GM18519 (cell line): Measurements from ENCODE around the gene HES4.

Experiments used
- ATAC-seq: cut with Tn5 transposase; IDR thresholded peaks from one replicate; pipeline ENCODE4 v1.9.1; 2021; ENCODE audit warnings: mild to moderate bottlenecking, moderate library complexity; ENCODE audit not compliant: unreplicated experiment, low FRiP score

HES4 gene, protein sequence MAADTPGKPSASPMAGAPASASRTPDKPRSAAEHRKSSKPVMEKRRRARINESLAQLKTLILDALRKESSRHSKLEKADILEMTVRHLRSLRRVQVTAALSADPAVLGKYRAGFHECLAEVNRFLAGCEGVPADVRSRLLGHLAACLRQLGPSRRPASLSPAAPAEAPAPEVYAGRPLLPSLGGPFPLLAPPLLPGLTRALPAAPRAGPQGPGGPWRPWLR

DNA sequence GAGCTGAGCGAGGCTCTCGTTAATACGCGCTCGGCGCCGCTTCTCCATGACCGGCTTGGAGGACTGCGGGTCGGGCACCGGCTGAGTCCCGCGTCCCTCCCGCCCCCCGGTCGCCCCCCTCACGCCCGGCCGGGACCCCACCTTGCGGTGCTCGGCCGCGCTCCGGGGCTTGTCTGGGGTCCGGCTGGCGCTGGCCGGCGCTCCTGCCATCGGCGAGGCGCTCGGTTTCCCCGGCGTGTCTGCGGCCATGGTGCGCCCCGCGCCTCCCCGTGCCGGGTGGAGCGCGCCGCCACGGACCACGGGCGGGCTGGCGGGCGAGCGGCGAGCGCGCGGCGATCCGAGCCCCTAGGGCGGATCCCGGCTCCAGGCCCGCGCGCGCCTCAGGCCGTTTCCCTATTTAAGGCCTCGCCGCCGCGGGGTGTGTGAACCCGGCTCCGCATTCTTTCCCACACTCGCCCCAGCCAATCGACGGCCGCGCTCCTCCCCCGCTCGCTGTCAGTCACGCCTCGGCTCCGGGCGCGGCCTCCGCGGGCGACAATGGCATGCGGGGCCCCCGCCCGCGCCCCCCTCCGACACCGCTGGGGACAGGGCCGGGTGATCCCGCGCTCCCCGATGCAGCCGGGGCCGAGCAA, at the start of gene HES4:
Gene HES4, minus strand, starts transcription at position 373 of the 632 bp plus-strand sequence. Its CDS starts 124 bp downstream, at position 249.
- ATAC-seq, result no peak

DNA sequence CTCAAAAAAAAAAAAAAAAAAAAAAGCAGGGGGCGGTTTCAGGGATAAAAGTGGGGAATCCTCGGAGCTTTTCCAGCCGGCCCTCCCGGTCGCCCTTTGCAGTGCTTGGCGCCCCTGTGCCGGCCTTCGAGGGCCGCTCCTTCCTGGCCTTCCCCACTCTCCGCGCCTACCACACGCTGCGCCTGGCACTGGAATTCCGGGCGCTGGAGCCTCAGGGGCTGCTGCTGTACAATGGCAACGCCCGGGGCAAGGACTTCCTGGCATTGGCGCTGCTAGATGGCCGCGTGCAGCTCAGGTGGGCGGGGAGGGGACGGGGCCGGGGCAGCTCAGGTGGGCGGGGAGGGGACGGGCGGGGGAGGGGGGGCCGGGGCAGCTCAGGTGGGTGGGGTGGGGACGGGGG, 48.9 kb upstream of the HES4 start:
- no peak for ATAC-seq

DNA sequence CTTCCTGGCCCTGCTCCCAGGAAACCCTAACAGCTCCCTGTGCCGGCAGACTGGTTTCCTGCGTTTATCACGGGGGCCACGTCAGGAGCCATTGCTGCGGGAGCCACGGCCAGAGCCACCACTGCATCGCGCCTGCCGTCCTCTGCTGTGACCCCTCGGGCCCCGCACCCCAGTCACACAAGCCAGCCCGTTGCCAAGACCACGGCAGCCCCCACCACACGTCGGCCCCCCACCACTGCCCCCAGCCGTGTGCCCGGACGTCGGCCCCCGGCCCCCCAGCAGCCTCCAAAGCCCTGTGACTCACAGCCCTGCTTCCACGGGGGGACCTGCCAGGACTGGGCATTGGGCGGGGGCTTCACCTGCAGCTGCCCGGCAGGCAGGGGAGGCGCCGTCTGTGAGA, 48.1 kb upstream of the HES4 start:
- ATAC-seq, result no peak

DNA sequence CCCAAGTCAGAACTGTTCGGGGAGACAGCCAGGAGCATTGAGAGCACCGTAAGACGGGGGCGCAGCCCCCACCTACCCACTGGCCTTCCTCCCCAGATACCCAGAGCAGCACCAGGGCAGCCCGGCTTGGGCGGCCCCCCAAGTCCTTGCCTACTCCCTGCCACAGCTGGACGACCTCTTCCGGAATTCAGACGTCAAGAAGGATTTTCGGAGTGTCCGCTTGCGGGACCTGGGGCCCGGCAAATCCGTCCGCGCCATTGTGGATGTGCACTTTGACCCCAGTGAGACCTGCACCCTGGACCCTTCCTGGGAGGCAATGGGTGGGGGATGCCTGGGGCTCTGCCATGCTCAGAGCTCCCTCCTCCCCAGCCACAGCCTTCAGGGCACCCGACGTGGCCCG, 47.5 kb upstream of the HES4 start:
- ATAC-seq, result no peak

DNA sequence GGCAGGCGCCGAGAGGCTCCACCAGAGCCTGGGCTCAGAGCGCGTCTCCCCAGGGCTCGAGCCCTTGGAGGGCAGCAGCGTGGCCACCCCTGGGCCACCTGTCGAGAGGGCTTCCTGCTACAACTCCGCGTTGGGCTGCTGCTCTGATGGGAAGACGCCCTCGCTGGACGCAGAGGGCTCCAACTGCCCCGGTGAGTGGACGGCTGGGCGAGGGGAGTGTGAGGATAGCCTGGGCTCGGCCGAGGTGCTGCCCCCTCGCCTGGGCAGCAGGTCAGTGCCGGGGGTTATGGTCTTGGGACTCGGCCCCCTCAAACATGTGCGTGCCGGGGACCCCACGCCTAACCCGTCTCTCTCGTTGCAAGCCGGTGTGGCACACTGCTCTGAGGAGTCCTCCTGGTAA, 46.9 kb upstream of the HES4 start:
- ATAC-seq, result no peak

DNA sequence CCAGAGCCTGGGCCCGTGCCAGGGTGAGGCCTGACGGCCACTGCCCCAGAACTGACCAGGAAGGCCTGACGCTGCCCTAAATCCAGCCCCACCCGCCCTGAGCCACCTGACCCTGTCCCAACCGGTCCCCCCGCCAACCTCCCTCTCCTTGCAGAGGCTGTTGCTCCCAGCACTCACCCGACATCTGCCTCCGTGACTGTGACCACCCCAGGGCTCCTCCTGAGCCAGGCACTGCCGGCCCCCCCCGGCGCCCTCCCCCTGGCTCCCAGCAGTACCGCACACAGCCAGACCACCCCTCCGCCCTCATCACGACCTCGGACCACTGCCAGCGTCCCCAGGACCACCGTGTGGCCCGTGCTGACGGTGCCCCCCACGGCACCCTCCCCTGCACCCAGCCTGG, 46.3 kb upstream of the HES4 start:
- no peak for ATAC-seq

DNA sequence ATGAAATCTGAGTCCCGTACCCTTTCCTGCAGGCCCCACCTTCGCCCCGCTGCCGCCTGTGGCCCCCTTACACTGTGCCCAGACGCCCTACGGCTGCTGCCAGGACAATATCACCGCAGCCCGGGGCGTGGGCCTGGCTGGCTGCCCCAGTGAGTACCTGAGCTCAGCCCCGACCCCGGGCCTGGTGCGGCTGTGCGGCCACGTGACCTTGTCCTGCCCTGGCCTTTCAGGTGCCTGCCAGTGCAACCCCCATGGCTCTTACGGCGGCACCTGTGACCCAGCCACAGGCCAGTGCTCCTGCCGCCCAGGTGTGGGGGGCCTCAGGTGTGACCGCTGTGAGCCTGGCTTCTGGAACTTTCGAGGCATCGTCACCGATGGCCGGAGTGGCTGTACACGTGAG, 45.2 kb upstream of the HES4 start:
- ATAC-seq, result no peak

DNA sequence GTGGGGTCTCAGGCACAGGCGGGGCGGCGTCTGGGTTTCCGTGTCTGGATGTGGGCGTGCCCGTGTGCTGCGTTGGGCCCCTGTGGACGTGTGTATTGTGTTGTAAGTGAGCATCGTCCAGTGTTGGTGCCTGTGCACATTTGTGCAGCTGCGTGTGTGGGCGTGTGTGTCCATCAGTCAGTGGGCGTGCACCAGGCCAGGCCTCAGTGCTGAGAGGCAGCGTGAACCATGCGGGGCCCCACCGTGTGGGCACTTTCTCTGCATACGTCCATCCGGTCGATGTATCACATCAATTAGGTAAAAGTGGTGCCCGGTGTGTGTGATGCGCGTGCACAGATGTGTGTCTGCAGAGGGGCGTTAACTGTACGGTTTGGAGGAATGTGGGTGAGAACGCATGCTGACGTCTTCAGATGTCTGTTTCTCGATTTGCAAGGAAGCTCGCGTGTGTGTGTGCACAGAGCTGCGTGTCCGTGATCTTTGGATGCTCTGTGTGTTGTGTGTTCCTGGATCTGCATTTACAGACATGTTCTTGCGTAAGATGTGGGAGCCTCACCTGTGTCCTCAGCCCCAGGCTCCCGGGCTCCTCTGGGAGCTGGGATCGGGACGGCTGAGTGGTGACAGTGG, 44.7 kb upstream of the HES4 start:
- no peak for ATAC-seq

DNA sequence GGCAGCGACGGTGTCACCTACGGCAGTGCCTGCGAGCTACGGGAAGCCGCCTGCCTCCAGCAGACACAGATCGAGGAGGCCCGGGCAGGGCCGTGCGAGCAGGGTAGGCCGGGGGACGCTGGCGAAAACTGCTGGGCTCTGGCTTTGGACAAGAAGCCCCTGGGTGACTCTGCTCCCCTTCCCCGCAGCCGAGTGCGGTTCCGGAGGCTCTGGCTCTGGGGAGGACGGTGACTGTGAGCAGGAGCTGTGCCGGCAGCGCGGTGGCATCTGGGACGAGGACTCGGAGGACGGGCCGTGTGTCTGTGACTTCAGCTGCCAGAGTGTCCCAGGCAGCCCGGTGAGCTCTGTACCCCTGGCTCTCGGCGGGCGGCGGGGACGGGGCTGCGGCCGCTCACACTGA, 44.0 kb upstream of the HES4 start:
- ATAC-seq, result no peak

DNA sequence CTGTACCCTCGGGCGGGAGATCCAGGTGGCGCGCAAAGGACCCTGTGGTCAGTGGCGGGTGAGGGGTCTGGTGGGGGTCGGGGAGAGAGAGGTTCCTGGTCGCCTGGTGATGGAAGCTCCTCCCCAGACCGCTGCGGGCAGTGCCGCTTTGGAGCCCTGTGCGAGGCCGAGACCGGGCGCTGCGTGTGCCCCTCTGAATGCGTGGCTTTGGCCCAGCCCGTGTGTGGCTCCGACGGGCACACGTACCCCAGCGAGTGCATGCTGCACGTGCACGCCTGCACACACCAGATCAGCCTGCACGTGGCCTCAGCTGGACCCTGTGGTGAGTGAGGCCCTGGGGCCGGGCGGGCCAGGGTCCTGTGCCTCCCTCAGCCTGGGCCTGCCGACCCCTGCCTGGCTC, 43.5 kb upstream of the HES4 start:
- ATAC-seq, result no peak

DNA sequence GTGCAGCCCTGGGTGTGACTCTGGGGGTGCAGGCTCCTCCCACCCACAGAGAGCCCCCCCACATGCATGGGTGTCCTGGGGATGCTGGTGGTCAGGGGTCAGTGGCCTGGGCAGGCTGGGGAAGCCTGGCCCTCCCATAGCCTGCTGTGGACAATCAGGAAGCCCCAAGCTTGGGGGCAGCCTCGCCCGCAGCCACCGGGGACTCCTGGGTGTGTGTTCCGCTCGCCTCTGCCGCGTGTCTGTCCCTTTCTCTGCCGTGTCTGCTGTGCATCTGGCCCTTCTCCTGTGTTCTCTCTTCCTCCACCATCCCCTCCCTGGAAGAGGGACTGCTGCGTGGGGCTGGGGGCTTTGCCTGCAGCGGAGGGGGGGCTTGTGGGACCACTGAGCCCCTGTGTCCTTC, 42.9 kb upstream of the HES4 start:
- no peak for ATAC-seq

DNA sequence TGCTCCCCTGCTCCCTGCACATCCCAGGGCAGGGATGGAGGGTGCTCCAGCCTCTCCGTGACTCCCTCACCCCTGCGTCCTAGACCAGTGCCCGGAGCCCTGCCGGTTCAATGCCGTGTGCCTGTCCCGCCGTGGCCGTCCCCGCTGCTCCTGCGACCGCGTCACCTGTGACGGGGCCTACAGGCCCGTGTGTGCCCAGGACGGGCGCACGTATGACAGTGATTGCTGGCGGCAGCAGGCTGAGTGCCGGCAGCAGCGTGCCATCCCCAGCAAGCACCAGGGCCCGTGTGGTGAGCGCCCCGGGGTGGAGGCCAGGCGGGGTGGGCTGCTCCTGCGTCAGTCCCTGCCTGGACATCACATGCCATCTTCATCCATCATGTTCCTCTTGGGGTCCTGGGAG, 42.0 kb upstream of the HES4 start:
- ATAC-seq, result no peak

DNA sequence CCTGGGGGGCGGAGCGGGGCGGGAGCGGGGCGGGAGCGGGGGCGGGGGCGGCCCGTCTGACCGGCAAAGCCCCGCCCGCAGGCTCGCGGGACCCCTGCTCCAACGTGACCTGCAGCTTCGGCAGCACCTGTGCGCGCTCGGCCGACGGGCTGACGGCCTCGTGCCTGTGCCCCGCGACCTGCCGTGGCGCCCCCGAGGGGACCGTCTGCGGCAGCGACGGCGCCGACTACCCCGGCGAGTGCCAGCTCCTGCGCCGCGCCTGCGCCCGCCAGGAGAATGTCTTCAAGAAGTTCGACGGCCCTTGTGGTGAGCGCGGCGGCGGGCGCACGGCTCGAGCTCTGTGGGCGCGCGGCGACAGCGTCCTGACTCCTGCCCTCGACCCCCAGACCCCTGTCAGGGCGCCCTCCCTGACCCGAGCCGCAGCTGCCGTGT, 41.2 kb upstream of the HES4 start:
- no peak for ATAC-seq

DNA sequence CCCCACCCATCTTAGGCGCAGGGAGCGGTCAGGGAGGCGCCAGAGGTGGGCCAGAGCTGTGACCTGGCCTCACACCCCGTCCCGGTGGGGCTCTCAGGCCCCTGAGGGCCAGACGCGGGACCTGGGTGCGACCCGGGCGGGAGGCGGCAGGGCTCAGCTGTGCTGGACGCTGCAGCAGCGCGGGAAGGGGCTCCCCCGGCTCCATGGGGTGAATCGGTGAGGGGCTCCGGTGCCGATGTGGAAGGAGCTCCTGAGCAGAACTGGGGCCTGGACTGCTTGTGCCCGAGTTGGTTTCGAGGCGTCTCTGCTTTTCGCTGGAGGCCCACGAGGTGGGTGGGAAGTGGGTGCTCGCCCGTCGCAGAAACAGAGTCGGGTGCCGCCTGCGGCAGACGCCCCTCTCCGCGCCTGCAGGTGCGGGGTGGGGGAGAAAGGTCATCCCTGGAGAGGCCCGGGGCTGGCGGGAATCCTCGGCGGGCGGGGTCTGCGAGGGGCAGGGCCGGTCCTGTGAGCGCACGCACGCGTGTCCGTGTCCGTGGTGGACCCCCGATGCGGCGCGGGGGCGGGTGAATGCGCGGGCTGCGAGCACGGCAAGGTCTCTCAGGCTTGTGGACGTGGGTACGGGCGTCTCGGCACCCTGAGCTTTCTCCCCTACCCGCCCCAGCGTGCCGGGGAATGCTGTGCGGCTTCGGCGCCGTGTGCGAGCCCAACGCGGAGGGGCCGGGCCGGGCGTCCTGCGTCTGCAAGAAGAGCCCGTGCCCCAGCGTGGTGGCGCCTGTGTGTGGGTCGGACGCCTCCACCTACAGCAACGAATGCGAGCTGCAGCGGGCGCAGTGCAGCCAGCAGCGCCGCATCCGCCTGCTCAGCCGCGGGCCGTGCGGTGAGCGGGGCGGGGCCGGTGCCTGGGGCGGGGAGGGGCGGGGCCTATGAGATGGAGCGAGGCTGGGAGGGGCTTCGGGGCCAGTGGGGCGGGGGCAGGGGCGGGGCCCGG, 40.4 kb upstream of the HES4 start:
- no peak for ATAC-seq

DNA sequence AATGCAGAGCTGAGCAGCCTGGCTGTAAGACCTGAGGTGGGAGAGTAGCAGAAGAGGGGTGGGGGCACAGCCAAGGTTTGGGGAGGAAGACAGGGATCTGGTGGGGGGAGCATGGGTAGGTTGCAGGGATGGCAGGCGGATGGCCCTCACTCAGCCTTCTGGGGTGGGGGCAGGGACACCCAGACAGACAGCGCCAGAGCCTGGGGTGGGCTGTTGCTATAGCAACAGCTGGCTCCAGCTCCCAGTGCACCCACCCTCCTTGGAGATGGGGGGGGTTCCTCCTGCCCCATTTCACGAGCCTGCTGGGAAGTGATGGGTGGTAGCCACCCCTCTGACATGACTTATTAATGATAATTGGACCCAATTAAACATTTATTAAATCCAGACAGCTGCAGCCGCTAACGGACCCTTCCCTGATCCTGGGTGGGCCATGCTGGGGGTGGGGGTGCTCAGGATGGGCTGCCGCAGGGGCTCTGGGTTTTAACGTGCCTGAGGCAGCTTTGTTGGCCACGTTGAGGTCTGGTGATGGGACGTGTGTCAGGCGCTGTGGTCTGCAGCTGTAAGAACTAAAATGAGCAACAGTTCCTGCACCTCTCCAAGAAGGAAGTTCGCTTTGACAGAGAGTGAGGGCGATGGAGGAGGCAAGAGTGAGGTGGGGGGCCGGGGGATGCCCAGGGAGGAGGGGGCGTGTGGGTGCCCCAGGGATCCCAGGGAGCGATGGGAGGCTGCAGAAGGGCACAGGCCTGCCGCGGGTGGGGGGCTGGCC, 39.4 kb upstream of the HES4 start:
- no peak for ATAC-seq

DNA sequence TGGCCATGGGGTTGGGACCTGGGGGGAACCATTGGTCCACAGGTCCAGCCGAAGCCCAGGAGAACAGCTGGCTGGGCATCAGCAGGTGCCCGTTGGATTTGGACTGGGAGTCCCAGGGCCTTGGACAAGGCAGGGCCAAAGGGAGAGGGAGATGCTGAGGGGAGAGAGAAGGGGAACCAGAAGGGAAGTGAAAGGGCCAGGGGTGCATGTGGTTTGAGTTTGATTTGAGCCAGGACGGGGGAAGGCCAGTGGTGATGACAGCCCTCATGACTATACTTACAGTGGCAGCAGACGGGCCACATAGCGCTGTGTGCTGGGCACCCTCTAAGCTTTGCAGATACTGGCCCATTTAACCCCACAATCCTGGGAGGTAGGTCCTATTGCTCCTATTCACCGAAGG, 38.8 kb upstream of the HES4 start:
- ATAC-seq, result no peak

DNA sequence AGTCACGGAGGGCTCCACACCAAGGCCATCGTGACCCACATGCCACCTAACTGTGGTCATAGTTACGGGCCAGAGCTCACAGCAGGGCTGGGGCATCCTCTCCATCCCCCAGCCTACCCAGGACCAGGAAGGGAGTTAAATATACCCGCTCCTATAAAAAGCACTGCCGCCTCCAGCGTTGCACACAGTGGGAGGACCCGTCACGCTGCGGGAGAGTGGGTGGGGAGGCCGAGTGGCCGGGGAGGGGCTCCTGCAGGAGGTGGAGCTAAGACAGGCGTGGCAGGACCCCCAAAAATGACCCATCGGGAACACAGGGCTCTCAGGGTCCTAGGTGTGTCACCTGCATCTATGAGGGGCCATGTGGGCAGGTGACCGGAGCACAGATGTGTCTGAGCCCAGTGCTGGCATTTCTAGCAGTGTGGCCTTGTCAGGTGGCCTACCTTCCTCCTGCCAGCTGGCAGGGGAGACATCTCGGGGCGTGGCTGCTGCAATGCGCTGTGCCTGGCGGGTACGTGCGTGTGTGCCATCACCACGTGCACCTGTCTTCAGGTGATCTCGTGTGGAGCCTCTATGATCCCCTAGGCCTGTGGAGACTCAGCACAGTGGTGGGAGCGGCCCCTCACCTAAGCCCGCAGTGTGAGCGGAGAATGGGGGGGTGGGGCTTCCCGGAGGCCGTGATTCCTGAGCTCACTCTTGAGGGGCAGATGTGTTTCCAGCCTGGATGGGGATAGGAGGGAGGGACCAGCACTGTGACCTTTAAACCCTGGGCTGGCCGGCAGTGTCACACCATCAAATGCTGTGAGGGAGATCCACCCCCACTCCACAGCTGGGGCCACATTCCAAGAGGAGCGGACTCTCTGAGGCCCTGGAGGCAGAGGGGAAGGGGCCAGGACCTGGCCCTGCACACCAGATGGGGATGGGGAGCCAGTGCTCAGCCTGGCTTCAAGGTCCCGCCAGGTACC, 37.8 kb upstream of the HES4 start:
- no peak for ATAC-seq

DNA sequence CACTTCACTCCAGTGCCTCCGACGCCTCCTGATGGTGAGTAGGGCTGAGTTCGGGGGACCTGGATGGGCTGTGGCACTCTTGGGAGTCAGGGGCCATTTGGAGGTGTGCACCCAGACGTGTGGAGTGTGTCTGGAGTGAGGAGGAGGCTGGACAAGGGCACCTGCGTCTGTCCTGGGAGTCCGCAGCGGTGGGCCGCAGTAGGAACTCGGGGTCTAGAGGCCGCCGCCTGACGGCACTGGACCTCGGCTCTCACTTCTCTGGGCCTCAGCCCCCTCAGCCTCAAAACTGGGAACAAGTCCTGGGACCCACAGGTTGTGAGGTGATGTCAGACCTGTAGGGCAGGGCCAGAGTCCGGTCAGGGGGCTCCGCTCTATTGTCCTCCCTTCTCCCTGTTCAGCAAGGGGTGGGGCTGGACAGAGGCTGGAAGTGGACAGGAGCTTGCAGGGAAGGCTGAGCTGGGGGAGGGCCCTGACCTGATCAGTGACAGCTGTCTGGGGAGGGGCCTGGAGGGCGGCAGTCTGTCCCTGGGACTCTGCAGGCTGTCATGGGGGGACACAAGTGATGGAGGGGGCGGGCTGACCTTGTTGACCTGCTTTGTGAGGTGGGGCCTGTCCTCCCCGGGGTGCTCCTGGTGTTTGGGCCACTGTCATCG, 35.5 kb upstream of the HES4 start:
- no peak for ATAC-seq

DNA sequence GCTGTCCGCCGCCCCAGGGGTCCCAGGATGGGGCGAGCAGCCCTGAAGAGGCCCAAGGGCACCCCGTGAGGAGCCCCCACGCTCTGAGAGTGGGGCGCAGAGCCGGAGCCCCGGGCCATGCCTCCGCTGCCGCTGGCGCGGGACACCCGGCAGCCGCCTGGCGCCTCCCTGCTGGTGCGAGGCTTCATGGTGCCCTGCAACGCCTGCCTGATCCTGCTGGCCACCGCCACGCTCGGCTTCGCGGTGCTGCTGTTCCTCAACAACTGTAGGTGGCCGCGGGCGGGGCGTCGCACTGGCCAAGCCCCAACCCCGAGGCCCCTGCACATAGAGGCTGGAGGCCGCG, 34.5 kb upstream of the HES4 start:
- no peak for ATAC-seq
